Ammon's horn (tissue), 1 donor: Measurements from ENCODE around the gene ENTPD3.
"Not testable (repeated sequence)": the region's sequence is repeated elsewhere in the genome, so short reads cannot be mapped to it uniquely, and the experiment has no call there.

Experiments used
- DNase-seq: peaks from one replicate; pipeline ENCODE4 v3.0.0-alpha.2; 2016; ENCODE audit warnings: low spot score

The ENTPD3 gene

DNA sequence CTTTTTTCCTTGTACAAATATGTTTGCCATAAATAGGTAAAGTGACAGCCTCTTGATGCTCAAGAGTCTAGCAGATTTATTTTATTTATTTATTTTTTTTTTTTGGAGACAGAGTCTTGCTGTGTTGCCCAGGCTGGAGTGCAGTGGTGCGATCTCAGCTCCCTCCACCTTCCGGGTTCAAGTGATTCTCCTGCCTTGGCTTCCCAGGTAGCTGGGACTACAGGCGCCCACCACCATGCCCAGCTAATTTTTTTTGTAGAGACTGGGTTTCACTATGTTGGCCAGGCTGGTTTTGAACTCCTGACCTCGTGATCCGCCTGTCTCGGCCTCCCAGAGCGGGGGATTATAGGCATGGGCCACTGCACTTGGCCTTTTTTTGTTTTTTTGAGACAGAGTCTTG is 75.9 kb downstream of the ENTPD3 start:
- DNase-seq = not testable (repeated sequence)

DNA sequence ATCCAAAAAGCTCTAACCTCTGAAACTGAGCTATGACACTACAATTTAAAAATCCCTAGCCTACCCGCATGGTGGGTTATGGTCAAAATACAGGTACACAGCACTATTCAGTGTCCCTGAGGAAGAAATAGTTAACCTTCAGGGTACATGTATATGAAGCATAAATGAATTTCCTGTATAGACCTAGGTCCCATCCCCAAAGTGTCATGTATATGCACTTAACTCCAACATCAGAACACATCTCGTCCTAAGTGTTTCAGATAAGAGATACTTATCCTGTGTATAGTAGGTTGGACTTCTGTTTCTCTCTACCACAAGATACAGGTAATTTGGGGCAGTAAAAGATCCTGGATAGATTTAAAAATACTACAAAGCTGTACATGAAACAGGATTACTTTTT is 76.6 kb downstream of the ENTPD3 start:
- DNase-seq = no peak

DNA sequence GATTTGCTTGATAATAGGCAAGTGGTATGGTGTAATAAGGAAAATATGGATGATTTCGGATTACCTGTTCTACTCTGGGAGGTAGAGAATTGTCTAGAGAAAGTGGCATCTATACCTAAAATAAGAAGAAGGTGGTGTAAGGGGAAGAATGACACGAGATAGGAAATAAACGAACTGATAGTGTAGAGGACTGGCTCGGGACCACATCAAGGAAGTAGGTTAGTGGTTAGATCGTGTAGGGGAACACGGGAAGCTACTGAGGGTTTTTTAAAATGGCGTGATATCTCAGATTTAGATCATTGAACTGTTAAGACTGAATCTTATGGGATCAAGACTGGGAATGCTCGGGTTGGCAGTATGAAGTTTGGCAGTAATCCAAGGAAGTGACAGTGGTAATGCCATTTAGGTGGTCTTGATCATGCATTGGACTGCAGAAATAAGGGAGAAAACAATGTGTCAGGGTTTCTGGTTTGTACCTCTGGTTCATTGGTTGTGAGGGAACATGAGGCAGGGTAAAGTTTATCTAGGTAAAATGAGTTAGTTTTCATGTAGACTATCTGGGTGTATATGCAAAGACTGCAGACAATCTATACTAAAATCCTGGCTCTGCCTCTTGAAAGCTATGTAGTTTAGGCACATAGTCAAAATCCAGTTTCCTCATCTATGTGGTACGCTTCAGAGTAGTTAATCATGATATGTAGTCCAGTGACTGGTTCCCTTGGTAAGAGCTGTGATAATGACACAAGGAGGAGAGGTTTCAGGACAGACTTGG is 77.5 kb downstream of the ENTPD3 start:
- DNase-seq = no peak

DNA sequence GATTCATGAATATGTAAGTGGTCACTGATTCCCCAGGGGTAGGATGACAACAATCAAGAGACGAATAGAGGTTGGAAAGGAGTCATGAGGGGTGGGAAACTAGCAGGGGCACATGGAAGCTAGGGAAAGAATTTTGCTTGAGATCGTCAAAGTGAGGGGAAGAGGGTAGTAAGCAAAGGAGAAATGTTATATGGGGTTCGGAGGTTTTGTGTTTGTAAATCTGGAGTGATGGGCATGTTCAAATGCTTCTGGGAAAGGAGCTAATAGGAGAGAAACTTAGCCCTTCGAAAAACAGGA is 78.1 kb downstream of the ENTPD3 start:
- DNase-seq = no peak

DNA sequence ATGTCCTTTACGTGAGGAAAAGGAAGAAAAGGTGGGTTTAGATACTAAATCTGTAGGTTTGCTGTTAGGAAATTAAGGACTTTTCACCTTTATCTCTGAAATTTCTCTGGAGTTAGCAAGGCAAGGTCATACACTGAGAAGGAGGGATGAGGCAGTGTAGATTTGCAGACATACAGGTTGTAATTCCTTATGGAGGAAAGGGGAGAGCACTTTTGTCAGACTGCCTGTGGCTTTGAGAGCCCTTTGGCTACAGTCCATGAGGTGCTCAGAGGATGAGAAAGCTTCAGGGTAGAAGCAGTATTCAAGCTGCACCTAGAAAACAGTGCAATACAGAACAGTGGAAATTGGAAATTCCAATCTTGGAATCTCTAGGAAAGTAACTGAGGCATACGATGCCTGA is 78.5 kb downstream of the ENTPD3 start:
- DNase-seq = no peak

DNA sequence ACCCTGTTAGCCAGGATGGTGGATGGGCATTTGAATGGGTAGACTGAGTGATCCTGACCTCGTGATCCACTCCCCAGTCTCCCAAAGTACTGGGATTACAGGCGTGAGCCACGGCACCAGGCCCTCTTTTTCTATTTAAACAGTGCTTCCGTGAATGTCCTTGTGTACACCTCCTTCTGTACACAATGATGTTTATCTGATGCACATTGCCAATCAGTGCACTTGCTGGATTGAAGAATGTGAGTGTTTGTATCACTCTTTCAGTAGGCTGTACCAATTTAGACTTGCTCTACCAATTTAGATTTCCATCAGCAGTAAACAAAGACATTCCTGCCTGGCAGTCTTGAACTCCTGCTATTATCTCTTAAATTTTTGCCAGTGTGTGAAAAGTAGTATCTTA is 81.0 kb downstream of the ENTPD3 start:
- DNase-seq = no peak

DNA sequence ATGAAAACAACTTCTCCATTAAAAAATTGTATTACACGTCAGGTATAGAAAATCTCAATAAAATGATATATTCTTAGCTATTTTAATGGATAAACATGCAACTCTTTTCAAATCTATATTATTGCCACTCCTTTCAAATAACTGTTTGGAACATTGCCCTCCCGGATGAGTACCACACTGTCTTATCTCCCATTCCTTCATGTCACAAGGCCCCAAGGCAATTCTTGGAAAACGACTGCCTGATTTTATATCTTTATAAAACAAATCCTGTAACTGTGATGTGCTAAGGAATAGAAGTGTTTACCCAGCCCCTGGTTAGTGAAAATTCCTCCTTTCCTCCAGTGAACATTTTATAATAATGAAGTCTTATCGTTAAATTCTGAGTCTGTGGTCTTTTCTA is 83.7 kb downstream of the ENTPD3 start:
- DNase-seq = no peak

DNA sequence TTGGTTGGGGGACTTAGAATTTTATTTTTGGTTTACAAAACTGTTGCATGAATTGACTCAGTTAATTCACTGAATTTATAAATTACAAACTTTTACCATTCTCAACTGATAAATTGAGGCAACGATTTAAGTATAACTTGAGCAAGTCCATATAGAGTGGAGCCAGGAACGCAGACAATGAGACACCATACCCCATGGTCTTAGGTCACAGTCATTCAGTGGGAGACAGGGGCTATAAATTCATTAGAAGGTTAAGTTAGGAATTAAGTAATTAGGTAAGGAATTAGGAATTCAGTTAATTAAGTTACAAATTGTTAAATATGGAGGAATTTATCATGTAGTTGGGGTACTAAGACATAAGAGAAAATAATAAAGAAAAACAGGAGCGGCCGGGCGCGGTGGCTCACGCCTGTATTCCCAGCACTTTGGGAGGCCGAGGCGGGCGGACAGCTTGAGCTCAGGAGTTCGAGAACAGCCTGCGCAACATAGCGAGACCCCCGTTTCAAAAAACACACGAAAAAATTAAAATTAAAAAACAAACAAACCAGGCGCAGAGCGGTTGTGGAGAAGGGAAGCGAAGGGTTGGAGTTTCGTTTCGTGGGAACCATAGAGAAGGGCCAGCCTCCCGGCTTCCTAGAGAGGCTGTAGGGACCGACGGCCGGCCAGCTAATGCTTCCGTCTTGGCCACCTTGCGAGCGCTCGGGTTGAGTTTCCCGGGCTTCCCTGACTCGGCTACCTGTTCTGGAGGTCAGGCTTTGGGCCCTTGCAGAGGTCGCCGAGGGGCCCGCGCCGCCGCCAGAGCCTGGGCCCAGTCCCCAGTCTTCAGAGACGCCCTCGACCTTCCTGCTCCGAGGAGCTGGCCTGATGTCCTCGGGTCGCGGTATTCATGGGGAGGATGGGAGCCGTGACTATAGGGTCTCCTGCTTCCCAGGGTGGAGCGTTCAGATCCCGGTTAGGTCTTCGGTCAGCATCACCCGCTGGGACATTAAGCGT is 89.8 kb downstream of the ENTPD3 start, which contains the start of gene ZNF619:
Gene ZNF619, plus strand, starts transcription at position 645 of the 993 bp plus-strand sequence. CDS start 858 bp downstream, outside the sequence.
- DNase-seq = peak; percentile 69

DNA sequence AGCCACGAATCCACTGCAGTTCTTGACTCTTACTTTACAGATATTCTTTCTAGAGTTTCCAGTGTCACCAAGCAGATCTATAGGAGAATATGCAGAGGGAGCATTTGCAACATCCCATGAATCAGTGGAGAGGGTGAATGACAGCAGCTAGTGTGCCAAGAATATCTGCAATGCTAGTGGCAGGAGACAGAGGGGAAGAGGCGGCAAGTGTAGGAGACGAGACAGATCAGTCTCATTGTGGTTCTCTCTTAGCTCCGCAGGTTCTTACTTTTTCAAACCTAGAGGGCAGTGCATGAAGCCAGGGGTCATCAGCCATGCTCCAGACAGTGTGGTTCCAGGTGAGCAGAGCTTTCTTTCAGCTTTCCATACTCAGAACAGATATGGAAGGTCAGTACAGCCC is 90.7 kb downstream of the ENTPD3 start:
- DNase-seq = peak; percentile 46
